Hematopoietic multipotent progenitor cell treated with erythropoietin and hydrocortisone succinate and interleukin-3 and kit ligand, for 15 days (in vitro differentiated cells): ENCODE data around the gene TPCN1.

Experiments
- DNase-seq: peaks from one replicate; pipeline ENCODE4 v3.0.0-alpha.2; 2015; ENCODE audit warnings: low spot score

Gene TPCN1

GRCh38 chr12:113262710-113263109 is 41.4 kb downstream of the TPCN1 start:
- no peak for DNase-seq

- no peak for DNase-seq
Observed at GRCh38 chr12:113263431-113263963, 42.2 kb downstream of the TPCN1 start.

- DNase-seq: no peak
Observed at GRCh38 chr12:113266106-113266895, 45.0 kb downstream of the TPCN1 start.

GRCh38 chr12:113267621-113268020 is 46.4 kb downstream of the TPCN1 start:
- DNase-seq: no peak

- no peak for DNase-seq
Observed at GRCh38 chr12:113268136-113268535, 46.9 kb downstream of the TPCN1 start.

- no peak for DNase-seq
Observed at GRCh38 chr12:113268621-113269020, 47.4 kb downstream of the TPCN1 start.

- no peak for DNase-seq
Observed at GRCh38 chr12:113269257-113269943, 48.1 kb downstream of the TPCN1 start.

GRCh38 chr12:113270709-113271009 is 49.4 kb downstream of the TPCN1 start:
- no peak for DNase-seq

GRCh38 chr12:113271466-113271852 is 50.2 kb downstream of the TPCN1 start:
- no peak for DNase-seq

- DNase-seq: no peak
Observed at GRCh38 chr12:113271853-113272561, 50.7 kb downstream of the TPCN1 start.

GRCh38 chr12:113273053-113273725 is 51.9 kb downstream of the TPCN1 start:
- no peak for DNase-seq

- no peak for DNase-seq
Observed at GRCh38 chr12:113274848-113275247, 53.6 kb downstream of the TPCN1 start.

GRCh38 chr12:113276306-113276705 is 55.0 kb downstream of the TPCN1 start:
- DNase-seq: no peak

- DNase-seq: no peak
Observed at GRCh38 chr12:113276946-113277500, 55.8 kb downstream of the TPCN1 start.

GRCh38 chr12:113277511-113277910 is 56.2 kb downstream of the TPCN1 start:
- no peak for DNase-seq

GRCh38 chr12:113278141-113278540 is 56.9 kb downstream of the TPCN1 start:
- no peak for DNase-seq

GRCh38 chr12:113278633-113279032 is 57.4 kb downstream of the TPCN1 start:
- no peak for DNase-seq

- no peak for DNase-seq
Observed at GRCh38 chr12:113284751-113285150, 63.5 kb downstream of the TPCN1 start.

- DNase-seq: no peak
Observed at GRCh38 chr12:113285679-113286610, 64.7 kb downstream of the TPCN1 start.

GRCh38 chr12:113286712-113287111 is 65.4 kb downstream of the TPCN1 start:
- DNase-seq: no peak
